ENCODE results near the gene CFAP46.

DNA sequence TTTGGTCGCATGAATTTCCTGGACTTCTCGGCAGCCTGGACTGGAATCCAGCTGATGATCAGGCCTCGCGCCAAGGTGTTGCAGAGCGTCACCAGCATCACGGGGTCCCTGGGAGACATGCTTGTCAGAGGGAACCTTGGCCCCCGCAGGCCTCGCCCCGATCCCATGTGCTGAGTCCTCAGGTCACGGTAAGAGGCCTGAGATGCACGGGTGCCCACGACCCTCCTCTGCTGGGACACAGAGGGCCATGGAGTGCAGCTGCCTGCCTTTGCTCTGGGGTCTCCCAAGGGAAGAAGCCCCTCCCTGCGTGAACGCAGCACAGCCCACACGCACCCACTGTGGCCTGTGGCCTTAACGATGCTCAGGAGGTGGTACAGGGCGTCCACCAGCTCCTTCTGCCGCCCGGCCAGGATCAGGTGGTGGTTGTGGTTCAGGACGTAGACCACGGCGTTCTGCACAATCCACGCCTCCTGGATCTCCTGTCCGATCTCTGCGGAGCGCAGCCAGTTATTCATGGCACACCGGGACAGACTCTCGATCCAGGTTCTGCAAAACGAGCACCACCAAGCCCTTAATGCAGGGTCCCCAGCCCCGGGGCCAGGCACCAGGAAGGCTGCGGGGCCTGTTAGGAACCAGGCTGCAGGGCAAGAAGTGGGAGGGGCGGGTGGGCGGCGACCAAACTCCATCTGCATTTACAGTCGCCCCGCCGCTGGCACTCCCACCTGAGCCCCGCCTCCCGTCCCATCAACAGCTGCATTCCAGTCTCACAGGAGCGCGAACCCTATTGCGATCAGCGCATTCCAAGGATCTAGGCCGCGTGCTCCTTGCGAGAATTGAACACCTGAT is 29.4 kb downstream of the CFAP46 start:
- TF ChIP-seq, protein P1, sequence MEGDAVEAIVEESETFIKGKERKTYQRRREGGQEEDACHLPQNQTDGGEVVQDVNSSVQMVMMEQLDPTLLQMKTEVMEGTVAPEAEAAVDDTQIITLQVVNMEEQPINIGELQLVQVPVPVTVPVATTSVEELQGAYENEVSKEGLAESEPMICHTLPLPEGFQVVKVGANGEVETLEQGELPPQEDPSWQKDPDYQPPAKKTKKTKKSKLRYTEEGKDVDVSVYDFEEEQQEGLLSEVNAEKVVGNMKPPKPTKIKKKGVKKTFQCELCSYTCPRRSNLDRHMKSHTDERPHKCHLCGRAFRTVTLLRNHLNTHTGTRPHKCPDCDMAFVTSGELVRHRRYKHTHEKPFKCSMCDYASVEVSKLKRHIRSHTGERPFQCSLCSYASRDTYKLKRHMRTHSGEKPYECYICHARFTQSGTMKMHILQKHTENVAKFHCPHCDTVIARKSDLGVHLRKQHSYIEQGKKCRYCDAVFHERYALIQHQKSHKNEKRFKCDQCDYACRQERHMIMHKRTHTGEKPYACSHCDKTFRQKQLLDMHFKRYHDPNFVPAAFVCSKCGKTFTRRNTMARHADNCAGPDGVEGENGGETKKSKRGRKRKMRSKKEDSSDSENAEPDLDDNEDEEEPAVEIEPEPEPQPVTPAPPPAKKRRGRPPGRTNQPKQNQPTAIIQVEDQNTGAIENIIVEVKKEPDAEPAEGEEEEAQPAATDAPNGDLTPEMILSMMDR (conservative IDR thresholded peaks at IDR 0.05; ENCODE audit: low read length): no peak
- TF ChIP-seq EZH2phosphoT487 (IDR thresholded peaks at IDR 0.05; ENCODE audit: borderline replicate concordance): no peak
